HepG2 (cell line): ENCODE results near the gene RBFOX1. TPM values are rescaled to one million over a fixed set of nuclear protein-coding genes. Genes with fewer than 3 reads are reported as not detected.
A peak's percentile ranks its signal among the peaks of the same experiment; 100 is the strongest.

Experiments used
- ATAC-seq: fragments of 200-7000 bp; cut with Tn5 transposase; 3 replicates; pipeline ENCODE4 v1.9.1; 2020; ENCODE audit warnings: mild to moderate bottlenecking, moderate library complexity
- BruUV-seq: library from RNA; stranded (reverse); fragments of 400-500 nt; replicated peaks from 2 replicates; lab custom pipeline; 2021; lab: Mats Ljungman, UMichigan
- CTCF ChIA-PET: fragments of 300-600 bp; formaldehyde crosslinking; extraction: SDS; loops from one replicate; lab custom pipeline; 2021; ENCODE audit warnings: low total read pairs, inconsistent platforms, low intra/inter-chr PET ratio; lab: Yijun Ruan, JAX
- POLR2A ChIA-PET: fragments of 350-600 bp; sonication (Branson Sonifier 250); formaldehyde crosslinking; loops from one replicate; lab custom pipeline; 2020; ENCODE audit warnings: antibody characterized with exemption, inconsistent platforms; lab: Yijun Ruan, JAX
- DNase-seq: peaks from one replicate; pipeline ENCODE4 v3.0.0-alpha.2; 2015; ENCODE audit warnings: low spot score
- FAIRE-seq: peaks from 3 replicates; lab custom pipeline; 2011; peaks lifted over from hg19 to GRCh38; lab: Jason Lieb, UNC
- H2AFZ ChIP-seq: one replicate; pipeline ENCODE4 v1.6.1; 2011; ENCODE audit warnings: low read length, inconsistent platforms
- H3K27ac ChIP-seq: fragments of 300-600 bp; 3 replicates; pipeline ENCODE4 v1.8.0; 2011; ENCODE audit warnings: mixed run types, mild to moderate bottlenecking, mixed read lengths, low read length, inconsistent platforms; ENCODE audit not compliant: insufficient read depth; ENCODE audit errors: extremely low read length
- H3K27me3 ChIP-seq, 2 experiments: fragments of 200-600 bp in 1 of 2; 2 replicates in 1 of 2; 3 replicates in 1 of 2; pipeline versions ENCODE4 v1.6.0 to v1.8.0; 2011; ENCODE audit warnings: low read length in 2 of 2, mild to moderate bottlenecking in 2 of 2, moderate library complexity in 2 of 2, inconsistent platforms in 1 of 2; ENCODE audit not compliant: insufficient read depth in 2 of 2, control insufficient read depth in 1 of 2
- H3K36me3 ChIP-seq, 2 experiments: fragments of 200-600 bp in 1 of 2; replicated peaks in 1 of 2; 2 replicates in 1 of 2; 3 replicates in 1 of 2; pipeline versions ENCODE4 v1.5.1 to v1.8.0; 2011; ENCODE audit warnings: low read length in 2 of 2, inconsistent platforms in 1 of 2; ENCODE audit not compliant: insufficient read depth in 2 of 2, control insufficient read depth in 1 of 2
- H3K4me1 ChIP-seq: 2 replicates; pipeline ENCODE4 v1.5.1; 2012; ENCODE audit warnings: low read length, inconsistent platforms; ENCODE audit not compliant: insufficient read depth
- H3K4me2 ChIP-seq: 2 replicates; pipeline ENCODE4 v1.6.0; 2011; ENCODE audit warnings: low read depth, low read length, inconsistent platforms
- H3K4me3 ChIP-seq, 3 experiments: fragments of 200-600 bp in 1 of 3; sonication (generic), shearing (Covaris generic) in 1 of 3; replicated peaks in 1 of 3; 2 replicates each; pipeline ENCODE4 v1.5.1; 2011 to 2016; ENCODE audit warnings: low read length in 3 of 3, inconsistent platforms in 2 of 3, low read depth in 2 of 3, mild to moderate bottlenecking in 2 of 3, control low read depth in 1 of 3, mixed read lengths in 1 of 3; ENCODE audit not compliant: insufficient read depth in 1 of 3
- H3K79me2 ChIP-seq: one replicate; pipeline ENCODE4 v1.6.1; 2011; ENCODE audit warnings: low read length, inconsistent platforms; ENCODE audit not compliant: insufficient read depth
- H3K9ac ChIP-seq: 2 replicates; pipeline ENCODE4 v1.6.0; 2011; ENCODE audit warnings: mild to moderate bottlenecking, low read depth, low read length, inconsistent platforms; ENCODE audit not compliant: insufficient read depth
- H3K9me3 ChIP-seq: 2 replicates; pipeline ENCODE4 v1.5.1; 2012; ENCODE audit warnings: mild to moderate bottlenecking, low read length
- H4K20me1 ChIP-seq: 2 replicates; pipeline ENCODE4 v1.6.0; 2011; ENCODE audit warnings: inconsistent platforms, mild to moderate bottlenecking, low read length, moderate library complexity; ENCODE audit not compliant: insufficient read depth
- ATF7 ChIP-seq, 2 experiments: fragments of 450-650 bp in 1 of 2; sonication (generic) in 1 of 2; formaldehyde crosslinking in 1 of 2; IDR thresholded peaks; 2 replicates each; pipeline versions ENCODE4 v1.4.0 to v1.6.1; 2016 to 2020; ENCODE audit warnings: antibody characterized with exemption in 1 of 2, mild to moderate bottlenecking in 1 of 2, missing genetic modification reagents in 1 of 2
- CC2D1A ChIP-seq: sonication (generic); formaldehyde crosslinking; IDR thresholded peaks from 2 replicates; pipeline ENCODE4 v1.8.1; 2023; ENCODE audit warnings: mild to moderate bottlenecking, missing genetic modification reagents
- CREB1 ChIP-seq, 2 experiments: fragments of 450-650 bp in 1 of 2; IDR thresholded peaks; 2 replicates each; pipeline ENCODE4 v1.6.1; 2016 to 2017; ENCODE audit warnings: control low read depth in 1 of 2, mild to moderate bottlenecking in 1 of 2, missing compliant biosample characterization in 1 of 2, missing genetic modification characterization in 1 of 2
- ONECUT2 ChIP-seq: sonication (generic); formaldehyde crosslinking; IDR thresholded peaks from 2 replicates; pipeline ENCODE4 v1.4.0; 2020; ENCODE audit warnings: missing genetic modification reagents
- RAD51 ChIP-seq: fragments of 450-650 bp; IDR thresholded peaks from 2 replicates; pipeline ENCODE4 v1.6.1; 2016; ENCODE audit warnings: borderline replicate concordance
- SP140L ChIP-seq: sonication (generic); formaldehyde crosslinking; IDR thresholded peaks from 2 replicates; pipeline ENCODE4 v1.4.0; 2020; ENCODE audit warnings: missing genetic modification reagents, borderline replicate concordance
- ZNF331 ChIP-seq: sonication (generic); formaldehyde crosslinking; IDR thresholded peaks from 2 replicates; pipeline ENCODE4 v1.4.0; 2020; ENCODE audit warnings: missing genetic modification reagents
- ZNF557 ChIP-seq: sonication (generic); formaldehyde crosslinking; IDR thresholded peaks from 2 replicates; pipeline ENCODE4 v1.4.0; 2020; ENCODE audit warnings: missing genetic modification reagents
- WGBS: methylation state at CpG from one replicate; pipeline ENCODE4 v1.1.6; 2017; ENCODE audit warnings: low lambda C conversion rate; 5-methylcytosine and 5-hydroxymethylcytosine counted together
- in situ Hi-C: cut with HindIII; loops from 2 replicates; pipeline ENCODE4 v1.10.0; 2017; ENCODE audit warnings: low pct_unique_long_range_greater_than_20kb; ENCODE audit not compliant: extremely low pct_ligation_motif_present
- intact Hi-C: fragments of 100-400 bp; cut with micrococcal nuclease; formaldehyde crosslinking; loops from one replicate; pipeline ENCODE4 v1.10.0; 2022; ENCODE audit not compliant: unreplicated experiment
- polyA plus RNA-seq, 8 experiments: library from polyadenylated mRNA; depleted of rRNA in 3 of 8; stranded (reverse) in 7 of 8; unstranded in 1 of 8; fragments of >200 nt; fragmentation: Illumina TruSeq in 4 of 8; extraction: Trizol in 4 of 8; gene quantifications; 2 replicates each; pipeline versions ENCODE4 v1.2.1 to v1.2.3, GENCODE V29; 2011 to 2016; ENCODE audit warnings: low read depth in 4 of 8, missing spikeins in 1 of 8, mixed read lengths in 1 of 8; ENCODE audit not compliant: insufficient read depth in 1 of 8
- total RNA-seq, 5 experiments: library from RNA; depleted of rRNA; stranded (reverse); fragments of >200 nt; fragmentation: Illumina TruSeq; extraction: Trizol; gene quantifications; 2 replicates each; pipeline ENCODE4 v1.2.3, GENCODE V29; 2016; ENCODE audit warnings: low read depth in 1 of 5
- TF ChIP-seq, protein P1 (sequence below): IDR thresholded peaks from 2 replicates; pipeline ENCODE4 v1.6.1; 2016; ENCODE audit warnings: low read depth, borderline replicate concordance
- TF ChIP-seq, protein P2 (sequence below): sonication (generic); formaldehyde crosslinking; IDR thresholded peaks from 2 replicates; pipeline ENCODE4 v1.4.0; 2020; ENCODE audit warnings: low read depth, mild to moderate bottlenecking, missing genetic modification reagents

Gene RBFOX1
- total and polyA plus RNA-seq, 2 of the 13 experiments (the other 11 are each of a cell fraction or from before 2014, with no cell fraction given), result not detected

DNA sequence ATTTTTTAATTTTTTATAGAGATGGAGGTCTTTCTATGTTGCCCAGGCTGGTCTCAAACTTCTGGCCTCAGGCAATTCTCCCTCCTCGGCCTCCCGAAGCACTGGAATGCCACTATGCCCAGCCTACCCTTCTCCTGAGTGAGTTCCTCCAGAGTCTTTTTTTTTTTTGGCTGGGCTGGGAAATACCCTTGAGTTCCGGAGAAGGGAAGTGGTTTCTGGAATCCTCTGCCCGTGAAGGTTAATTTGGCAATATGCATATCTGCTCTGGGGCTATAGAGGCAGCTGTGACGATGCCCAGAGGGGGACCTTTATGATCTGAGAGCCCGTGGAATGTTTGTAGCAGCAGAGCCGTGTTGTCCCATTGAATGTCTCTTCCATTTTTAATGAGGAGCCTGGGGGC lies 217.5 kb downstream of the RBFOX1 start (continued):
- no peak for TF ChIP-seq SP140L

GRCh38 chr16:7555459-7555858 lies 222.8 kb downstream of the RBFOX1 start:
- TF ChIP-seq CREB1 (IDR thresholded peaks at IDR 0.05) (peak; percentile 96), CREB1 (CRISPR knock-in tag; IDR thresholded peaks at IDR 0.05) (no peak), CC2D1A (CRISPR knock-in tag) (no peak), ZNF331 (no peak), RAD51 (no peak), ATF7 (IDR thresholded peaks at IDR 0.05) (peak; percentile 96), ATF7 (CRISPR knock-in tag; IDR thresholded peaks at IDR 0.05) (no peak), ZNF557 (CRISPR knock-in tag) (no peak), ONECUT2 (CRISPR knock-in tag) (no peak)
- TF ChIP-seq, protein P1, sequence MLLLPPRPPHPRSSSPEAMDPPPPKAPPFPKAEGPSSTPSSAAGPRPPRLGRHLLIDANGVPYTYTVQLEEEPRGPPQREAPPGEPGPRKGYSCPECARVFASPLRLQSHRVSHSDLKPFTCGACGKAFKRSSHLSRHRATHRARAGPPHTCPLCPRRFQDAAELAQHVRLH (CRISPR knock-in tag), result no peak
- TF ChIP-seq, protein P2, sequence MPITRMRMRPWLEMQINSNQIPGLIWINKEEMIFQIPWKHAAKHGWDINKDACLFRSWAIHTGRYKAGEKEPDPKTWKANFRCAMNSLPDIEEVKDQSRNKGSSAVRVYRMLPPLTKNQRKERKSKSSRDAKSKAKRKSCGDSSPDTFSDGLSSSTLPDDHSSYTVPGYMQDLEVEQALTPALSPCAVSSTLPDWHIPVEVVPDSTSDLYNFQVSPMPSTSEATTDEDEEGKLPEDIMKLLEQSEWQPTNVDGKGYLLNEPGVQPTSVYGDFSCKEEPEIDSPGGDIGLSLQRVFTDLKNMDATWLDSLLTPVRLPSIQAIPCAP (CRISPR knock-in tag), result no peak
- no TSS peak for BruUV-seq
- ATAC-seq (no peak), FAIRE-seq (no peak), DNase-seq (no peak)
- no peak overlapping the region for H3K4me3 ChIP-seq
- H3K4me1 ChIP-seq, result no peaks in the 10 kb centered on the region
- POLR2A ChIA-PET, result no interaction called here
- 19% methylated on average over 7 of the region's 7 CpGs for WGBS
- H3K27me3 ChIP-seq, result 0 out of 5 replicates have a peak, but pooled peaks cover 0 to 10% of the 10 kb centered on the region in 2 experiments
- no peak overlapping the region for H3K9ac ChIP-seq
- in situ Hi-C loops, result no loop called here
- CTCF ChIA-PET, result no interaction called here
- intact Hi-C loops, result no loop called here
- no peaks in the 10 kb centered on the region for H3K36me3 ChIP-seq
- H3K79me2 ChIP-seq, result no peaks in the 10 kb centered on the region
- no peak overlapping the region for H3K4me2 ChIP-seq
- no peak overlapping the region for H3K27ac ChIP-seq
- H3K9me3 ChIP-seq, result no peaks in the 10 kb centered on the region
- no peak overlapping the region for H2AFZ ChIP-seq
- no peaks in the 10 kb centered on the region for H4K20me1 ChIP-seq
